K562 (cell line): ENCODE results near the gene LRRC3B. TPM values are rescaled to one million over a fixed set of nuclear protein-coding genes. Genes with fewer than 3 reads are reported as not detected.

Experiments used
- ATAC-seq: fragments of 200-7000 bp; cut with Tn5 transposase; 3 replicates; pipeline ENCODE4 v1.9.1; 2020; ENCODE audit warnings: moderate library complexity
- BruUV-seq: library from RNA; stranded (reverse); fragments of 400-500 nt; replicated peaks from 2 replicates; lab custom pipeline; 2021; lab: Mats Ljungman, UMichigan
- CTCF ChIA-PET: fragments of 300-600 bp; formaldehyde crosslinking; extraction: SDS; loops from one replicate; lab custom pipeline; 2021; ENCODE audit warnings: low intra/inter-chr PET ratio; lab: Yijun Ruan, JAX
- POLR2A ChIA-PET: fragments of 300-600, 350-650 bp; sonication (Branson Sonifier 250); formaldehyde crosslinking; extraction: SDS; loops from one replicate; lab custom pipeline; 2021; ENCODE audit warnings: antibody characterized with exemption, inconsistent platforms; lab: Yijun Ruan, JAX
- DNase-seq, 4 experiments: peaks; one replicate each; pipeline versions ENCODE4 v3.0.0 to v3.0.0-alpha.2; 2011 to 2018; ENCODE audit warnings: low spot score in 3 of 4, mixed read lengths in 3 of 4; ENCODE audit errors: extremely low read depth in 1 of 4
- FAIRE-seq: peaks from 2 replicates; lab custom pipeline; 2011; peaks lifted over from hg19 to GRCh38; lab: Jason Lieb, UNC
- H2AFZ ChIP-seq: 2 replicates; pipeline ENCODE4 v1.6.0; 2011; ENCODE audit warnings: low read depth, low read length, control low read depth, inconsistent platforms
- H3K27ac ChIP-seq: fragments of 200-600 bp; 3 replicates; pipeline ENCODE4 v1.8.0; 2011; ENCODE audit warnings: low read depth, mild to moderate bottlenecking, control low read depth, inconsistent platforms, low read length, moderate library complexity, mixed read lengths; ENCODE audit errors: extremely low read depth
- H3K27me3 ChIP-seq, 2 experiments: fragments of 300-600 bp in 1 of 2; 2 replicates in 1 of 2; 3 replicates in 1 of 2; pipeline versions ENCODE4 v1.6.0 to v1.8.0; 2011; ENCODE audit warnings: inconsistent platforms in 2 of 2, low read length in 2 of 2, mild to moderate bottlenecking in 1 of 2, mixed read lengths in 1 of 2, moderate library complexity in 1 of 2; ENCODE audit not compliant: control insufficient read depth in 2 of 2, insufficient read depth in 2 of 2
- H3K36me3 ChIP-seq: fragments of 300-600 bp; 3 replicates; pipeline ENCODE4 v1.8.0; 2011; ENCODE audit warnings: mild to moderate bottlenecking, low read length, inconsistent platforms; ENCODE audit not compliant: control insufficient read depth, insufficient read depth
- H3K4me1 ChIP-seq, 2 experiments: fragments of 200-600 bp in 1 of 2; replicated peaks in 1 of 2; 2 replicates in 1 of 2; 3 replicates in 1 of 2; pipeline versions ENCODE4 v1.5.1 to v1.8.0; 2011; ENCODE audit warnings: inconsistent platforms in 2 of 2, low read length in 2 of 2, mild to moderate bottlenecking in 1 of 2, mixed read lengths in 1 of 2, moderate library complexity in 1 of 2; ENCODE audit not compliant: control insufficient read depth in 2 of 2, insufficient read depth in 2 of 2
- H3K4me2 ChIP-seq: 2 replicates; pipeline ENCODE4 v1.6.1; 2011; ENCODE audit warnings: low read length, control low read depth, inconsistent platforms, mixed read lengths; ENCODE audit not compliant: insufficient read depth
- H3K4me3 ChIP-seq: fragments of 200-600 bp; sonication (generic), shearing (Covaris generic); 2 replicates; pipeline ENCODE4 v1.5.1; 2016; ENCODE audit warnings: control low read depth, inconsistent platforms
- H3K79me2 ChIP-seq: fragments of 200-600 bp; 3 replicates; pipeline ENCODE4 v1.8.0; 2011; ENCODE audit warnings: low read length, inconsistent platforms; ENCODE audit not compliant: control insufficient read depth, insufficient read depth
- H3K9ac ChIP-seq, 2 experiments: 2 replicates each; pipeline versions ENCODE4 v1.6.0 to v1.6.1; 2011; ENCODE audit warnings: low read depth in 2 of 2, low read length in 2 of 2, control low read depth in 1 of 2, inconsistent platforms in 1 of 2, mild to moderate bottlenecking in 1 of 2, mixed read lengths in 1 of 2; ENCODE audit not compliant: insufficient read depth in 1 of 2
- H3K9me1 ChIP-seq: one replicate; pipeline ENCODE4 v1.6.0; 2011; ENCODE audit warnings: inconsistent platforms, mild to moderate bottlenecking, low read length, moderate library complexity; ENCODE audit not compliant: control insufficient read depth, insufficient read depth
- H3K9me3 ChIP-seq: replicated peaks from 2 replicates; pipeline ENCODE4 v1.5.1; 2011; ENCODE audit warnings: low read depth, low read length, inconsistent platforms; ENCODE audit not compliant: control insufficient read depth, insufficient read depth
- H4K20me1 ChIP-seq: replicated peaks from 2 replicates; pipeline ENCODE4 v1.6.1; 2011; ENCODE audit warnings: low read length, inconsistent platforms, mixed read lengths; ENCODE audit not compliant: control insufficient read depth, insufficient read depth
- CCNT2 ChIP-seq: IDR thresholded peaks from 2 replicates; pipeline ENCODE4 v1.6.1; 2011; ENCODE audit warnings: borderline replicate concordance, low read depth, mild to moderate bottlenecking, moderate library complexity, mixed read lengths, low read length; ENCODE audit not compliant: insufficient read length; ENCODE audit errors: extremely low read depth
- ELF1 ChIP-seq: fragments of 200-800 bp; sonication (Bioruptor generic); IDR thresholded peaks from 2 replicates; pipeline ENCODE4 v1.6.1; 2016; ENCODE audit warnings: missing genetic modification characterization, missing compliant biosample characterization
- HDAC2 ChIP-seq: fragments of 450-650 bp; IDR thresholded peaks from 2 replicates; pipeline ENCODE4 v1.6.1; 2016; ENCODE audit warnings: mild to moderate bottlenecking
- RFX1 ChIP-seq: fragments of 450-650 bp; IDR thresholded peaks from 2 replicates; pipeline ENCODE4 v1.6.1; 2016; ENCODE audit warnings: mild to moderate bottlenecking, moderate library complexity
- SIX5 ChIP-seq, 2 experiments: IDR thresholded peaks; 2 replicates each; pipeline ENCODE4 v1.6.1; 2011; ENCODE audit warnings: low read length in 2 of 2, borderline replicate concordance in 1 of 2, low read depth in 1 of 2, mild to moderate bottlenecking in 1 of 2, moderate library complexity in 1 of 2; ENCODE audit not compliant: insufficient read depth in 1 of 2
- WGBS: fragments of 100-300 bp; shearing (Covaris generic); methylation state at CpG from one replicate; pipeline ENCODE4 v1.1.6; 2016; ENCODE audit warnings: low coverage, mixed read lengths; ENCODE audit not compliant: insufficient coverage; ENCODE audit errors: missing lambda C conversion rate; 5-methylcytosine and 5-hydroxymethylcytosine counted together
- in situ Hi-C: fragments of 300-500 bp; cut with MboI; formaldehyde crosslinking; loops from 4 replicates; pipeline ENCODE4 v1.15.0; 2018; ENCODE audit warnings: inconsistent platforms, mixed read lengths
- intact Hi-C: fragments of 100-400 bp; cut with micrococcal nuclease; formaldehyde crosslinking; loops from 2 replicates; pipeline ENCODE4 v1.14.2; 2022
- polyA plus RNA-seq, 8 experiments: library from polyadenylated mRNA; depleted of rRNA in 4 of 8; stranded (reverse) in 5 of 8; unstranded in 3 of 8; fragments of >200 nt; fragmentation: Nextera tagmentation in 2 of 8; fragmentation: Illumina TruSeq in 1 of 8; extraction: Ambion mirVana in 2 of 8; extraction: Trizol in 1 of 8; gene quantifications; 2 replicates each; pipeline versions ENCODE4 v1.2.1 to v1.2.3, GENCODE V29; 2011 to 2014; ENCODE audit warnings: inconsistent platforms in 1 of 8, missing spikeins in 1 of 8
- total RNA-seq, 7 experiments: library from RNA; depleted of rRNA in 6 of 7; stranded (reverse); fragments of >200 nt in 6 of 7; fragmentation: Illumina TruSeq in 2 of 7; extraction: Trizol in 2 of 7; gene quantifications; 2 replicates each; pipeline versions ENCODE4 v1.2.1 to v1.2.3, GENCODE V29; 2011 to 2021; ENCODE audit warnings: low replicate concordance in 1 of 7
- TF ChIP-seq, protein P1 (sequence below): fragments of 450-650 bp; IDR thresholded peaks from 2 replicates; pipeline ENCODE4 v1.6.1; 2016; ENCODE audit warnings: mild to moderate bottlenecking, moderate library complexity
- TF ChIP-seq, protein P2 (sequence below): sonication (generic); formaldehyde crosslinking; IDR thresholded peaks from 2 replicates; pipeline ENCODE4 v1.8.1; 2023; ENCODE audit warnings: mild to moderate bottlenecking, missing genetic modification reagents

Gene LRRC3B
- total and polyA plus RNA-seq, 9 of the 15 experiments (the other 6 are each of a cell fraction or from before 2014, with no cell fraction given) = under 0.01 to 0.33 TPM; not detected in 7

- in situ Hi-C loops = no loop called here
- Histone ChIP-seq H3K4me2 (no peak overlapping the region), H3K27me3 (no peaks in the 10 kb centered on the region), H3K9me3 (no peaks in the 10 kb centered on the region), H3K27ac (no peak overlapping the region), H3K9ac (no peak overlapping the region), H4K20me1 (no peaks in the 10 kb centered on the region), H3K4me1 (no peaks in the 10 kb centered on the region), H2AFZ (no peak overlapping the region), H3K79me2 (no peaks in the 10 kb centered on the region), H3K9me1 (no peaks in the 10 kb centered on the region), H3K36me3 (no peaks in the 10 kb centered on the region), H3K4me3 (no peak overlapping the region)
- intact Hi-C loops = no loop called here
- ChIA-PET POLR2A (no interaction called here), CTCF (no interaction called here)
- ATAC-seq = no peak
- no peak for DNase-seq
- no peak for FAIRE-seq
- BruUV-seq = no TSS peak
- WGBS = under 1% methylated on average over 8 of the region's 8 CpGs
- TF ChIP-seq, protein P1, sequence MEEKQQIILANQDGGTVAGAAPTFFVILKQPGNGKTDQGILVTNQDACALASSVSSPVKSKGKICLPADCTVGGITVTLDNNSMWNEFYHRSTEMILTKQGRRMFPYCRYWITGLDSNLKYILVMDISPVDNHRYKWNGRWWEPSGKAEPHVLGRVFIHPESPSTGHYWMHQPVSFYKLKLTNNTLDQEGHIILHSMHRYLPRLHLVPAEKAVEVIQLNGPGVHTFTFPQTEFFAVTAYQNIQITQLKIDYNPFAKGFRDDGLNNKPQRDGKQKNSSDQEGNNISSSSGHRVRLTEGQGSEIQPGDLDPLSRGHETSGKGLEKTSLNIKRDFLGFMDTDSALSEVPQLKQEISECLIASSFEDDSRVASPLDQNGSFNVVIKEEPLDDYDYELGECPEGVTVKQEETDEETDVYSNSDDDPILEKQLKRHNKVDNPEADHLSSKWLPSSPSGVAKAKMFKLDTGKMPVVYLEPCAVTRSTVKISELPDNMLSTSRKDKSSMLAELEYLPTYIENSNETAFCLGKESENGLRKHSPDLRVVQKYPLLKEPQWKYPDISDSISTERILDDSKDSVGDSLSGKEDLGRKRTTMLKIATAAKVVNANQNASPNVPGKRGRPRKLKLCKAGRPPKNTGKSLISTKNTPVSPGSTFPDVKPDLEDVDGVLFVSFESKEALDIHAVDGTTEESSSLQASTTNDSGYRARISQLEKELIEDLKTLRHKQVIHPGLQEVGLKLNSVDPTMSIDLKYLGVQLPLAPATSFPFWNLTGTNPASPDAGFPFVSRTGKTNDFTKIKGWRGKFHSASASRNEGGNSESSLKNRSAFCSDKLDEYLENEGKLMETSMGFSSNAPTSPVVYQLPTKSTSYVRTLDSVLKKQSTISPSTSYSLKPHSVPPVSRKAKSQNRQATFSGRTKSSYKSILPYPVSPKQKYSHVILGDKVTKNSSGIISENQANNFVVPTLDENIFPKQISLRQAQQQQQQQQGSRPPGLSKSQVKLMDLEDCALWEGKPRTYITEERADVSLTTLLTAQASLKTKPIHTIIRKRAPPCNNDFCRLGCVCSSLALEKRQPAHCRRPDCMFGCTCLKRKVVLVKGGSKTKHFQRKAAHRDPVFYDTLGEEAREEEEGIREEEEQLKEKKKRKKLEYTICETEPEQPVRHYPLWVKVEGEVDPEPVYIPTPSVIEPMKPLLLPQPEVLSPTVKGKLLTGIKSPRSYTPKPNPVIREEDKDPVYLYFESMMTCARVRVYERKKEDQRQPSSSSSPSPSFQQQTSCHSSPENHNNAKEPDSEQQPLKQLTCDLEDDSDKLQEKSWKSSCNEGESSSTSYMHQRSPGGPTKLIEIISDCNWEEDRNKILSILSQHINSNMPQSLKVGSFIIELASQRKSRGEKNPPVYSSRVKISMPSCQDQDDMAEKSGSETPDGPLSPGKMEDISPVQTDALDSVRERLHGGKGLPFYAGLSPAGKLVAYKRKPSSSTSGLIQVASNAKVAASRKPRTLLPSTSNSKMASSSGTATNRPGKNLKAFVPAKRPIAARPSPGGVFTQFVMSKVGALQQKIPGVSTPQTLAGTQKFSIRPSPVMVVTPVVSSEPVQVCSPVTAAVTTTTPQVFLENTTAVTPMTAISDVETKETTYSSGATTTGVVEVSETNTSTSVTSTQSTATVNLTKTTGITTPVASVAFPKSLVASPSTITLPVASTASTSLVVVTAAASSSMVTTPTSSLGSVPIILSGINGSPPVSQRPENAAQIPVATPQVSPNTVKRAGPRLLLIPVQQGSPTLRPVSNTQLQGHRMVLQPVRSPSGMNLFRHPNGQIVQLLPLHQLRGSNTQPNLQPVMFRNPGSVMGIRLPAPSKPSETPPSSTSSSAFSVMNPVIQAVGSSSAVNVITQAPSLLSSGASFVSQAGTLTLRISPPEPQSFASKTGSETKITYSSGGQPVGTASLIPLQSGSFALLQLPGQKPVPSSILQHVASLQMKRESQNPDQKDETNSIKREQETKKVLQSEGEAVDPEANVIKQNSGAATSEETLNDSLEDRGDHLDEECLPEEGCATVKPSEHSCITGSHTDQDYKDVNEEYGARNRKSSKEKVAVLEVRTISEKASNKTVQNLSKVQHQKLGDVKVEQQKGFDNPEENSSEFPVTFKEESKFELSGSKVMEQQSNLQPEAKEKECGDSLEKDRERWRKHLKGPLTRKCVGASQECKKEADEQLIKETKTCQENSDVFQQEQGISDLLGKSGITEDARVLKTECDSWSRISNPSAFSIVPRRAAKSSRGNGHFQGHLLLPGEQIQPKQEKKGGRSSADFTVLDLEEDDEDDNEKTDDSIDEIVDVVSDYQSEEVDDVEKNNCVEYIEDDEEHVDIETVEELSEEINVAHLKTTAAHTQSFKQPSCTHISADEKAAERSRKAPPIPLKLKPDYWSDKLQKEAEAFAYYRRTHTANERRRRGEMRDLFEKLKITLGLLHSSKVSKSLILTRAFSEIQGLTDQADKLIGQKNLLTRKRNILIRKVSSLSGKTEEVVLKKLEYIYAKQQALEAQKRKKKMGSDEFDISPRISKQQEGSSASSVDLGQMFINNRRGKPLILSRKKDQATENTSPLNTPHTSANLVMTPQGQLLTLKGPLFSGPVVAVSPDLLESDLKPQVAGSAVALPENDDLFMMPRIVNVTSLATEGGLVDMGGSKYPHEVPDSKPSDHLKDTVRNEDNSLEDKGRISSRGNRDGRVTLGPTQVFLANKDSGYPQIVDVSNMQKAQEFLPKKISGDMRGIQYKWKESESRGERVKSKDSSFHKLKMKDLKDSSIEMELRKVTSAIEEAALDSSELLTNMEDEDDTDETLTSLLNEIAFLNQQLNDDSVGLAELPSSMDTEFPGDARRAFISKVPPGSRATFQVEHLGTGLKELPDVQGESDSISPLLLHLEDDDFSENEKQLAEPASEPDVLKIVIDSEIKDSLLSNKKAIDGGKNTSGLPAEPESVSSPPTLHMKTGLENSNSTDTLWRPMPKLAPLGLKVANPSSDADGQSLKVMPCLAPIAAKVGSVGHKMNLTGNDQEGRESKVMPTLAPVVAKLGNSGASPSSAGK = no peak
- TF ChIP-seq, protein P2, sequence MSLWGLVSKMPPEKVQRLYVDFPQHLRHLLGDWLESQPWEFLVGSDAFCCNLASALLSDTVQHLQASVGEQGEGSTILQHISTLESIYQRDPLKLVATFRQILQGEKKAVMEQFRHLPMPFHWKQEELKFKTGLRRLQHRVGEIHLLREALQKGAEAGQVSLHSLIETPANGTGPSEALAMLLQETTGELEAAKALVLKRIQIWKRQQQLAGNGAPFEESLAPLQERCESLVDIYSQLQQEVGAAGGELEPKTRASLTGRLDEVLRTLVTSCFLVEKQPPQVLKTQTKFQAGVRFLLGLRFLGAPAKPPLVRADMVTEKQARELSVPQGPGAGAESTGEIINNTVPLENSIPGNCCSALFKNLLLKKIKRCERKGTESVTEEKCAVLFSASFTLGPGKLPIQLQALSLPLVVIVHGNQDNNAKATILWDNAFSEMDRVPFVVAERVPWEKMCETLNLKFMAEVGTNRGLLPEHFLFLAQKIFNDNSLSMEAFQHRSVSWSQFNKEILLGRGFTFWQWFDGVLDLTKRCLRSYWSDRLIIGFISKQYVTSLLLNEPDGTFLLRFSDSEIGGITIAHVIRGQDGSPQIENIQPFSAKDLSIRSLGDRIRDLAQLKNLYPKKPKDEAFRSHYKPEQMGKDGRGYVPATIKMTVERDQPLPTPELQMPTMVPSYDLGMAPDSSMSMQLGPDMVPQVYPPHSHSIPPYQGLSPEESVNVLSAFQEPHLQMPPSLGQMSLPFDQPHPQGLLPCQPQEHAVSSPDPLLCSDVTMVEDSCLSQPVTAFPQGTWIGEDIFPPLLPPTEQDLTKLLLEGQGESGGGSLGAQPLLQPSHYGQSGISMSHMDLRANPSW (CRISPR knock-in tag) = no peak
- TF ChIP-seq ELF1 (tag) (no peak), RFX1 (no peak), SIX5 (IDR thresholded peaks at IDR 0.05; ENCODE audit: borderline replicate concordance in 1 of 2, insufficient read depth in 1 of 2, low read depth in 1 of 2, low read length in 2 of 2) (no peak), HDAC2 (no peak), CCNT2 (no peak)
Observed at GRCh38 chr3:26614006-26614685, 8.4 kb upstream of the LRRC3B start.
